Colonic mucosa (tissue), 4 donors: ENCODE measurements around the gene RNU7-1. TPM values are rescaled to one million over a fixed set of nuclear protein-coding genes. Genes with fewer than 3 reads are reported as not detected.

Experiments
- DNase-seq: peaks from one replicate; pipeline ENCODE4 v3.0.0-alpha.2; 2020
- H3K27ac ChIP-seq: fragments of 200-600 bp; one replicate; pipeline ENCODE4 v1.8.0; 2021
- H3K27me3 ChIP-seq: fragments of 200-600 bp; one replicate; pipeline ENCODE4 v1.8.0; 2021
- H3K36me3 ChIP-seq: fragments of 200-600 bp; one replicate; pipeline ENCODE4 v1.8.0; 2021
- H3K4me1 ChIP-seq: fragments of 200-600 bp; one replicate; pipeline ENCODE4 v1.8.0; 2021; ENCODE audit warnings: mild to moderate bottlenecking
- H3K4me3 ChIP-seq: fragments of 200-600 bp; one replicate; pipeline ENCODE4 v1.8.0; 2021
- H3K9ac ChIP-seq, 2 donors: one replicate each; pipeline ENCODE4 v1.7.0; 2013; ENCODE audit warnings: control low read depth in 2 of 2, low read depth in 2 of 2, low read length in 2 of 2
- H3K9me3 ChIP-seq: fragments of 200-600 bp; one replicate; pipeline ENCODE4 v1.8.0; 2021
- intact Hi-C: fragments of 100-400 bp; cut with DNase I; formaldehyde crosslinking; loops from one replicate; pipeline ENCODE4 v1.14.1; 2022
- total RNA-seq, 2 donors: library from RNA; stranded (reverse); fragmentation: NEBNext Ultra II Directional in 1 of 2; extraction: Animal tissue kit (Norgen Biotek cat#: 25700) in 1 of 2; gene quantifications; one replicate each; pipeline ENCODE4 v1.2.1, GENCODE V29; 2021
- TF ChIP-seq, protein P1 (sequence below): fragments of 200-600 bp; IDR thresholded peaks from one replicate; pipeline ENCODE4 v1.8.0; 2022; ENCODE audit warnings: antibody characterized with exemption, mild to moderate bottlenecking
- donor health status: healthy.
- donor health status: DM: no; HTN: no; CAD: no.
- donor health status: DM: no; HTN: no; CAD: no.

The RNU7-1 gene
- total RNA-seq = not detected

DNA sequence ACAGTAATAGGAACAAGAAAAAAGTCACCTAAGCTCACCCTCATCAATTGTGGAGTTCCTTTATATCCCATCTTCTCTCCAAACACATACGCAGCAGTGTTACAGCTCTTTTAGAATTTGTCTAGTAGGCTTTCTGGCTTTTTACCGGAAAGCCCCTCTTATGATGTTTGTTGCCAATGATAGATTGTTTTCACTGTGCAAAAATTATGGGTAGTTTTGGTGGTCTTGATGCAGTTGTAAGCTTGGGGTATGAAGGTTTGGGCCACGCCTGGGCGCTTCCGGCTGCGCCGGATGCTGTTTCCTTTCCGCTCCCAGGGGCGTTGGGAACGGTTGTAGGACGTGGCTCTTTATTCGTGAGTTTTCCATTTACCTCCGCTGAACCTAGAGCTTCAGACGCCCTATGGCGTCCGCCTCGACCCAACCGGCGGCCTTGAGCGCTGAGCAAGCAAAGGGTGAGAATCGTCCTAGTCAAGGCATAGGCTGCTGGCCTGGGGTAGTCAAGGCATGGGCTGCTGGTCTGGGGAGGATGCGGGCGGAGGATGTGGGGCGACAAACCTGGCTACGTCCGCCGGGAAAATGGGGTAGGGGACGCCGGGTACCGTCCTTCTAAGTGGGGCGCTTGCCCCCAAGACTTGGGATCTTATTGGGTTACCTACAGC, at the start of gene RNU7-1, which contains the start of gene C12orf57:
Gene RNU7-1, plus strand, starts transcription at position 95 of the 659 bp plus-strand sequence.
Gene C12orf57, plus strand, starts transcription at position 301 of the 659 bp plus-strand sequence. Its CDS starts 100 bp downstream, at position 401.
- H3K36me3 ChIP-seq = no peaks in the 10 kb centered on the region
- H3K9me3 ChIP-seq = no peaks in the 10 kb centered on the region
- intact Hi-C loops = loop anchor here (2.0 kb wide), 1 partner anchor 21 kb away; no protein-coding TSS in a partner anchor
- peak within 1 kb of the TSS; percentile 54 for H3K4me3 ChIP-seq
- H3K27me3 ChIP-seq = no peaks in the 10 kb centered on the region
- TF ChIP-seq, protein P1, sequence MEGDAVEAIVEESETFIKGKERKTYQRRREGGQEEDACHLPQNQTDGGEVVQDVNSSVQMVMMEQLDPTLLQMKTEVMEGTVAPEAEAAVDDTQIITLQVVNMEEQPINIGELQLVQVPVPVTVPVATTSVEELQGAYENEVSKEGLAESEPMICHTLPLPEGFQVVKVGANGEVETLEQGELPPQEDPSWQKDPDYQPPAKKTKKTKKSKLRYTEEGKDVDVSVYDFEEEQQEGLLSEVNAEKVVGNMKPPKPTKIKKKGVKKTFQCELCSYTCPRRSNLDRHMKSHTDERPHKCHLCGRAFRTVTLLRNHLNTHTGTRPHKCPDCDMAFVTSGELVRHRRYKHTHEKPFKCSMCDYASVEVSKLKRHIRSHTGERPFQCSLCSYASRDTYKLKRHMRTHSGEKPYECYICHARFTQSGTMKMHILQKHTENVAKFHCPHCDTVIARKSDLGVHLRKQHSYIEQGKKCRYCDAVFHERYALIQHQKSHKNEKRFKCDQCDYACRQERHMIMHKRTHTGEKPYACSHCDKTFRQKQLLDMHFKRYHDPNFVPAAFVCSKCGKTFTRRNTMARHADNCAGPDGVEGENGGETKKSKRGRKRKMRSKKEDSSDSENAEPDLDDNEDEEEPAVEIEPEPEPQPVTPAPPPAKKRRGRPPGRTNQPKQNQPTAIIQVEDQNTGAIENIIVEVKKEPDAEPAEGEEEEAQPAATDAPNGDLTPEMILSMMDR = no peak
- DNase-seq = peak; percentile 83
- H3K27ac ChIP-seq = peak within 1 kb of the TSS; percentile 98
- H3K4me1 ChIP-seq = peaks cover 14% of the 10 kb centered on the region
- peak within 1 kb of the TSS; percentile 78 to 98 for H3K9ac ChIP-seq

DNA sequence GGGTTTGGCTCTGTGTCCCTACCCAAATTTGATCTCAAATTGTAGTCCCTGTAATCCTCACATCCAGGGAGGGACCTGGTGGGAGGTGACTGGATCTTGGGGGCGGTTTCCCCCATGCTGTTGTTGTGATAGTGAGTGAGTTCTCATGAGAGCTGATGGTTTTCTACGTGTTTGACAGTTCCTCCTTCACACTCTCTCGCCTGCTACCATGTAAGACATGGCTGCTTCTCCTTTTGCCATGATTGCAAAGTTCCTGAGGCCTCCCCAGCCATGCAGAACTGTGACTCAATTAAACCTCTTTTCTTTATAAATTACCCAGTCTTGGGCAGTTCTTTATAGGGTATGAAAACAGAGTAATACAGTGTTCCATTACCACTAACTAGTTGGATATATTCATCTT, 49.3 kb upstream of the RNU7-1 start:
- H3K36me3 ChIP-seq = no peaks in the 10 kb centered on the region
- H3K27me3 ChIP-seq = no peaks in the 10 kb centered on the region
- H3K4me3 ChIP-seq = no peak overlapping the region
- H3K9me3 ChIP-seq = no peaks in the 10 kb centered on the region
- H3K27ac ChIP-seq = no peak overlapping the region
- TF ChIP-seq, protein P1 = no peak
- no peak overlapping the region for H3K9ac ChIP-seq
- intact Hi-C loops = no loop called here
- H3K4me1 ChIP-seq = peaks cover under 1% of the 10 kb centered on the region
- no peak for DNase-seq

DNA sequence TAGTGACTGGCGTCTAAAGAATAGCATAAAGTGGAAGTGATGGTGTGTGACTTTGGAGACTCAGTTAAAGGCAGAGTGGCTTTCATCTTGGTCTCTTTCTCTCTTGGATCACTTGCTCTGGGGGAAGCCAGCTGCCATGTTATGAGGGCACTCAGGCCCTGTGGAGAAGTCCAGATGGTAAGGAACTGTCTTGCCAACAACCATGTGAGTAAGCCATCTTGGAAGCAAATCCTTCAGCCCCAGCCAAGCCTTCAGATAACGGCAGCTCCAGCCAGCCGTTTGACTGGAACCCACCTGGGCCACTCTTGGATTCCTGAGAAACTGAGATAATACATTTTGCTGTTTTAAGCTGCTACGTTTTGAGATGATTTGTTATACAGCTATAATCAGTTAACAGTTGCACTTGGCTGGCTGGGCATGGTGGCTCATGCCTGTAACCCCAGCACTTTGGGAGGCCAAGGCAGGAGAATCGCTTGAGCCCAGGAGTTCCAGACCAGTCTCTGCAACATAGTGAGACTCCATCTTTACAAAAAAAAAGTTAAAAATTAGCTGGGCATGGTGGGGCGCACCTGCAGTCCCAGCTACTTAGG, 46.7 kb upstream of the RNU7-1 start:
- no peak overlapping the region for H3K9ac ChIP-seq
- no peaks in the 10 kb centered on the region for H3K27me3 ChIP-seq
- no peaks in the 10 kb centered on the region for H3K36me3 ChIP-seq
- H3K4me1 ChIP-seq = peaks cover 13% of the 10 kb centered on the region
- TF ChIP-seq, protein P1 = no peak
- no peak overlapping the region for H3K27ac ChIP-seq
- no peak overlapping the region for H3K4me3 ChIP-seq
- DNase-seq = no peak
- no peaks in the 10 kb centered on the region for H3K9me3 ChIP-seq
- intact Hi-C loops = no loop called here

DNA sequence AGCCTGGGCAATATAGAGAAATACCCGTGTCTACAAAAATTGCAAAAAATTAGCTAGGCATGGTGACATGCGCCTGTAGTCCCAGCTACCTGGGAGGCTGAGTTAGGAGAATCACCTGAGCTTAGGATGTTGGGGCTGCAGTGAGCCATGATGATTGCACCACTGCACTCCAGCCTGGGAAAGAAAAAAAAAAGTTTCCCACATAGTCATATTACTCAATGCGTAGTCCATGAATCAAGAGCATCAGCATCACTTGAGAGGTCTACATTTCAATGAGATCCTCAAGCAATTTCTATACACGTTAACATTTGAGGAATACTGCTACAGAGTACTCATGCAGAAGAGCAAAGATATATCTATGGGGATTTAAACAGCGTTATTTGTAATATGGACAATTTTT, 44.2 kb upstream of the RNU7-1 start:
- H3K27ac ChIP-seq = peak overlapping the region; percentile 66
- H3K9ac ChIP-seq = peak overlapping the region in 1 of 2 donors; percentile 40
- H3K9me3 ChIP-seq = no peaks in the 10 kb centered on the region
- no peak for DNase-seq
- H3K27me3 ChIP-seq = no peaks in the 10 kb centered on the region
- no peaks in the 10 kb centered on the region for H3K36me3 ChIP-seq
- peaks cover 13% of the 10 kb centered on the region for H3K4me1 ChIP-seq
- TF ChIP-seq, protein P1 = no peak
- intact Hi-C loops = no loop called here
- no peak overlapping the region for H3K4me3 ChIP-seq

DNA sequence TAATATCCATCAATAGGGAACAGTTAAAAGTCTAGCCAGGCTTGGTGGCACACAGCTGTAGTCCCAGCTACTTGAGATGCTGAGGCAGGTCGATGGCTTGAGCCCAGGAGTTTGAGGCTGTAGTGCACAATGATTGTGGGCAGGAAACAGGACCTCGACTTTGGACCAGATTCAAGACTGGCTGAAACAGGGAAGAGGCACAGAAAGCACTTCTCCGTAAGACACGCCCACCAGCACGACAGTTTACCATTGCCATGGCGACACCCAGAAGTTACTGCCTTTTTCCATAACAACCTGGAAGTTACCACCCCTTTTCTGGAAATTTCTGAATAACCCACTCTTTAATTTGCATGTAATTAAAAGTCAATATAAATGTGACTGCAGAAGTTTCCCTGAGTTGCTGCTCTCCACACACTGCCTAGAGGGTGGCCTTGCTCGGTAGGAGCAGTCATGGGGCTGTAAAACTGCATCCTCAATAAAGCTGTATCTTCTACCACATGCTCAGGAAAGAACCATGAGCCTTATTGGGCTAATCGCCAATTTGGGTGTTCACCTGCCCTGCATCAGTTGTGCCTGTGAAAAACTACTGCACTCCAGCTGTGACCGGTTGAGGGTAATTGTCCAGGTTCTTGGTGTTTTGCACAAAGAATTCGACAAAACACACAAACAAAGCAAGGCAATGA, 43.6 kb upstream of the RNU7-1 start:
- Histone ChIP-seq H3K36me3 (no peaks in the 10 kb centered on the region), H3K9me3 (no peaks in the 10 kb centered on the region), H3K4me1 (peaks cover 13% of the 10 kb centered on the region), H3K27ac (peak overlapping the region; percentile 66), H3K4me3 (no peak overlapping the region), H3K9ac (peak overlapping the region; percentile 3 to 40), H3K27me3 (no peaks in the 10 kb centered on the region)
- intact Hi-C loops = no loop called here
- TF ChIP-seq, protein P1 = no peak
- peak; percentile 91 for DNase-seq
